HG02678 (cell line): ENCODE data around the gene C17orf100.

Experiments used
- ATAC-seq: cut with Tn5 transposase; IDR thresholded peaks from one replicate; pipeline ENCODE4 v1.9.1; 2021; ENCODE audit warnings: mild to moderate bottlenecking, moderate library complexity; ENCODE audit not compliant: unreplicated experiment

C17orf100 gene

DNA sequence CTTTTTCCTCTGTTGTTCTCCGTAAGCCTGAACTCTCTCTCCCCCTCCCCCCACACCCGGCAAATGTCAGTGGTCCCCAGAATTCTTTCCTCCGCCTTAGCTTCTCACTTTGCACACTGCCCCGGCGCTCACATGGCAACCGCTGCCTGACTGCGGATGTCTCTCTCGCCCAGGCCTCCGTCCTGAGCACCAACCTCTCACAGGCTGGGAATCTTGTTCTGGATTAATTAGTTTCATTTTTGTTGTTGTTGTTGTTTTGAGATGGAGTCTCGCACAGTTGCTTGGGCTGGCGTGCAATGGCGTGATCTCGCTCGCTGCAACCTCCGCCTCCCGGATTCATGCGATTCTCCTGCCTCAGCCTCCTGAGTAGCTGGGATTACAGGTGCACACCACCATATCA lies 16.7 kb downstream of the C17orf100 start:
- ATAC-seq: no peak

DNA sequence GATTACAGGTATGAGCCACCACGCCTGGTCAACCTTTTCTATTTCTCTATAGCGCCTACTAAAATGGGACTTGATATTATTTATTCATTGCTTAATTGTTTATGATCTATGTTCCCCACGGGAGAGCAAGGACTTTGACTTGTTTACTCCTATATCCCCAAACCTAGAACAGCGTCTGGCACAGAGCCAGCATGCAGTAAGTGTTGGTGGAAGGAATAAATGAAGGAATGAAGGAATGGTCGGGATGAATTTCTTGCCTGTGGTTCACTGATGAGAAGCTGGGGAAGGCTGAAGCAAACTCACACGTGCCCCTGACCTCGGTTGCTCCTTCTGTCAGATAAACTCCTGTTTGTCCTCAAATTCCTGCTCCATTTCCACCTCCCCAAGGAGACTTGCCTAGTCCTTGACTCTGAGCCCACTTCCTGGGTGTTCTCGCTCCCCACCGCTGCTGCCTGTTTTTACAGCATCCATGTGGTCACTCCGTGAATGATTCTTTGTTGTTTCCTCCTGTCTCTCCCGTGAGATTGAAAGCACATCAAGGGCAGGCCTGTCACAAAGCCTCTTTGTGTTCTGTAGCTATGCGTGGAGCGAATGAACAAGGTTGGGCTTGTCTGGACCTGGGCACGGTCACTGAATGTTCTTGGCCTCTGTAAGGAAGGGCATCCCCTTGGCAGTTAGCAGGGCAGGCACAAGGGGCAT lies 17.3 kb downstream of the C17orf100 start:
- no peak for ATAC-seq

GRCh38 chr17:6669479-6670212 lies 18.1 kb downstream of the C17orf100 start:
- ATAC-seq: no peak

DNA sequence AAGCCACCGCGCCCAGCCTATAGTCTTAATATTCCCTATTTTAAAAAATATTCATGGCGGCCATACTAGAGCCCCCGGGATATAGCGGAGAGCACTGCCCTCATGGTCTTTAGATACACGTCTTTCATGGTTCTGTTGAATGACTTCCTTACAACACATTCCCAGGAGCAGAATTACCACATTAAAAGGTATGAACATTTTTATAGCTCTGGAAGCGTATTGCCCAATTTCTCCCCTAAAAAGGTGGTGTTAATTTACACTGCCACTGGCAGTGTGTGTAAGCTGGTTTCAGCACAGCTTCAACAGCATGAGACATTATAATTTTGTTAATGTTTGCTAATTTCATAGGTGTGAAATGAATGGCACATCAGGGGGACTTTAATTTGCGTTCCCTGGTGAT lies 19.0 kb downstream of the C17orf100 start:
- ATAC-seq: no peak

DNA sequence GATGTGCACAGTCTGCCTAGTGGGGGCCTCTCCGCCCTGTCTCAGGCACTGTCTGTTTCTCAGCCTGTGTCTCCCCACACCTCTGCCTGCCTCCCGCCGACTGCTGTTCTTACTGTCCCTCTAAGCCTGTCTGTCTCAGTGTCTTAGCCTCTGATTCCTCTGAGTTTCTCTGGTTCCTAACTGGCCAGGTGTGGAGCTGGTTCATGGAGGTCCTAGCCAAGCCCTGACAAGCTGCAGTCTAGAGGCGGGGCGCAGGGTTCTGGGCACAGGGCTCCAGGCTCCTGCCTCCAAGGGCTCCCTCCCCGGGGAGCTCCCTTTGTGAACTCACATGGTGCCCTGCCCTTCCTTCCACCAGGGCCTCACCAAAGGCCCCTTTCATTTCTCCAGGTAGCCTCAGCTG lies 19.4 kb downstream of the C17orf100 start:
- no peak for ATAC-seq

DNA sequence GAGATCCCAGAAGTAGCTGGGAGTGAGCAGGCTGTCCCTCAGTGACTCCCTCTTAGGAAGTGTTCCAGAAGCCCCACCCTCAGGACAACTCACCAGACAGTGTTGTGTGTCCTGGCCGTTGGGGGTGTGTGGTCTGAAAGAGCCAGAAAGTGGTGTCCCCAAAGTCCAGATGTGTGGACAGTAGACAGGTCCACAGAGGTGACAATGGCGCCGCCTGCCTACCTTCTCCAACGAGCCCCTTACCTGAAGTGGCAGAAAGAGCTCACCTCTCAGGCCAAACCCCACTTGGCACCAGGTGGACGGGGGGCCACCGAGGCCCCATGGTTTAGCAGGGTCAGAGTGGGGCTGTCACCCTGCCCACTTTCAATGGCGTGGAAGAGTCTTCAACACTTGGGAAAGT lies 19.9 kb downstream of the C17orf100 start:
- no peak for ATAC-seq

- no peak for ATAC-seq
These were observed 23.0 kb downstream of the C17orf100 start for GRCh38 chr17:6674586-6674985.

DNA sequence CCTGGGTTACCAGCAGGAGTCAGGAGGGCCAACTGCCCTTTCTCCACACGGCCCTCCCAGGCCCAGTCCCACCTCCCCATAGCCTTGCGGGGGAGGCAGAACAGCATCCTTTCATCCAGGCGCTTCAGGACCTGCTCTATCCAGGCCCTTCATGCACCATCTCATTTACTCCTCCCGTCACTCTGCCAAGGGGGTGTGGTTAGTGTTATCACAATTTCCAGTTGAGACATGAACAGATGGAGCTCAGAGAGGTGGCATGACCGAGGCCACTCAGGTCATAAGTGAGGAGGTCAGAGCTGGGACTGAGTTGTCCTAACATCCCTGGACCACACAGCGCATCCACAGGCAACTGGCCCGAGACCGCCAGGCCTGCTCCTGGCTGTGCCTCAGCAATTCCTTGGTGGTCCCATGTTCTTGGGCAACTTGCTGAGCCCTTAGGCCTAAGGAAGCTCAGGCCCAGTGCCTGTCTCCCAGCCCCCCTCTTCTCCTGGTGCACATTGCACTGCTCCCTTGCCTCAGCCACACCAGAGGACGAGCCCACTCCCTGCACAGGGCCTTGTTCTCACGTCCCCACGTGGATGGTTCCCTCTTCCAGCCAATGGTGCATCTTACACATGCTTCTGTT lies 23.8 kb downstream of the C17orf100 start:
- no peak for ATAC-seq

GRCh38 chr17:6676802-6677157 lies 25.2 kb downstream of the C17orf100 start:
- no peak for ATAC-seq

GRCh38 chr17:6677158-6677831 lies 25.7 kb downstream of the C17orf100 start:
- ATAC-seq: no peak

DNA sequence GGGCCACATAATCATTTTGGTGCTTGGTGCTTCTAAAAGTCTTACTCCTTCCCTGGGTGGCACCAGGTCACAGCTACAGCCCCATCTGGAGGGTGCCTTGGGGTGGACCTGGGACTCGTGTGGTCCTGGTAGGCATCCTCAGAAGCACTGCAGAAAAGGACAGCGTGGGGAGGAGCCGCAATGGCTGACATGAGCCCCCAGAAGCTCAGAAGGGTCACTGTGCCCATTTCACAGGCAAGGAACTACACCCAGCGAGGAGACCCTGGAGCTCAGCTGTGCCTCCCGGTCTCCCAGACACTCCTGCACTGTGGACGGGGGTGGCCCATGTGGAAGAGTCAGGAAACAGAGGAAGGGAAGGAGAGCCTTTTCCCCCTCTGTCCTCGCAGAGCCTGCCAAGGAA lies 26.4 kb downstream of the C17orf100 start:
- ATAC-seq: no peak

- ATAC-seq: no peak
These were observed 27.7 kb downstream of the C17orf100 start for GRCh38 chr17:6679241-6679640.

DNA sequence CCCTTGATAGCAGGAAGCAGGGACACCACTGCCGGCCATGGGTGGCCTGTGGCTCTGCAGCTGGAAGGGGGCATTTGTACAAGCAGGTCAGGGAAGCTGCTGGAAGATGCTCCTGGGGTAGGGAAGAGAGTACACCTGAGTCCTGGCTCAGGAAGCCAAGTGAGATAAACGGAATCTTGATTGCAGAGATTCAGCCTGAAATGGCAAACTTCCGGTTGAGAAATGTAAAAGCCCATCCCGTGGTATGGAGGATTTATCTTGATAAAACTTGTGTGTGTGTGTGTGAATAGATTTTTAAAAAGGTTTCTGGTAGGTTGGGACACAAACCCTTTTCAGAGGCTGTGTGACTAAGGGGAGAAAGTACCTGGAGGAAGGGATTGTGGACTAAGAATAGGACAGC lies 29.6 kb downstream of the C17orf100 start:
- no peak for ATAC-seq

DNA sequence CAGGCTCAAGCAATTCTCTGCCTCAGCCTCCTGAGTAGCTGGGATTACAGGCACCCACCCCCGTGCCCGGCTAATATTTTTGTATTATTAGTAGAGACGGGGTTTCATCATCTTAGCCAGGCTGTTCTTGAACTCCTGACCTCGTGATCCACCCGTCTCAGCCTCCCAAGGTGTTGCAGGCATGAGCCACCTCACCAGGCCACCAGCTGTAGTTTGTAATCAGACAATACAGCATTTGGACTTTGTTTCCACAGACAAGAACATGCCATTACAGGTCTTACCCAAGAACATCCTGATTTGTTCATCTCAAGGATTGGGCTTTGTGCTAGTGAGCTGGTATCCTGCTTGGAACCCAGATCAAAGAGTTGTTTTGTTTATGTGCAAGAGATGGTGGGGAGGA lies 30.1 kb downstream of the C17orf100 start:
- ATAC-seq: no peak

DNA sequence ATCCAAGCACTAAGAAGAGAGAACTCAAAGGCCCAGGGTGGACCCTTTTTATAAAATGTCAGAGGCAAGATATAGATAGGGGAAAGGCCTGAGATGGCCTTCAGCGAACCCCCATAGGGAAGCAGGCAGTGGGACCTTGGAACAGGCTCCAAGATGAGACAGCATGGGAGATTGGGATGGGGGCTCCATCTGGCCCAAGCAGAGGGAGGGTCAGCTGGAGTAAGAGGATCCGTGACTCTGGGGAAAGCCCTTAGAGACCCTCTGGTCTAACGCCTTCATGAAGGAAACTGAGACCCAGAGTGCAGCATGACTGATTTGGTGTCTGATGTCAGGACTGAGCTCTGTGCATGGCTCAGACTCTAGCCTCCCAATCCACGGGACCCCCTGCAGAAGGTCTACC lies 30.8 kb downstream of the C17orf100 start:
- ATAC-seq: no peak

GRCh38 chr17:6683081-6683684 lies 31.6 kb downstream of the C17orf100 start:
- no peak for ATAC-seq

GRCh38 chr17:6683730-6684459 lies 32.3 kb downstream of the C17orf100 start:
- ATAC-seq: no peak

DNA sequence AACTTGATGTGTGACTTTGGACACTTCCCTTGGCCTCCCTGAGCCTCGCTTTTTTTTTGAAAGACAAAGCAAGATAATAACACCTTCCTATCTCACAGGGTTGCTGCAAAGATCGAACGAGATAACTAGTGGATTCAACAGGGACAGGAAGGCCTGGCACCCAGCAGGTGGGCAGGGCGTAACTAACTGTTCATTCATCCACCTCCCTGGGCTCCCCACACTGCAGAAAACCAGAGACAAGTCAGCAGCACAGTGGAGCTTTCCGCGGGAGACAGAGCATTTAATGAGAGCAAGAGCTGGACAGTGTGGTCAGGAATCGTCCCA lies 32.9 kb downstream of the C17orf100 start:
- no peak for ATAC-seq

- ATAC-seq: no peak
These were observed 33.6 kb downstream of the C17orf100 start for GRCh38 chr17:6684881-6685767.

GRCh38 chr17:6686026-6686425 lies 34.5 kb downstream of the C17orf100 start:
- no peak for ATAC-seq
